ENCODE data around the gene HCRT. TPM values are rescaled to one million over a fixed set of nuclear protein-coding genes. Genes with fewer than 3 reads are reported as not detected.

Gene HCRT
- total RNA-seq, 2 experiments from 2014 or later = not detected

- Histone ChIP-seq H3K9me2 (ENCODE audit: insufficient read depth, low read length) (no peaks in the 10 kb centered on the region), H3K9me3 (ENCODE audit: low read length) (no peaks in the 10 kb centered on the region), H3K79me2 (ENCODE audit: insufficient read depth, low read depth, low read length) (no peaks in the 10 kb centered on the region), H4K20me1 (ENCODE audit: insufficient read depth, low read length) (no peaks in the 10 kb centered on the region), H3K27ac (ENCODE audit: low read depth, low read length, poor library complexity, severe bottlenecking) (no peak overlapping the region), H3K36me3 (ENCODE audit: insufficient read depth, low read length) (no peaks in the 10 kb centered on the region), H3K4me1 (ENCODE audit: insufficient read depth, low read length, poor library complexity, severe bottlenecking) (peaks cover 13% of the 10 kb centered on the region), H3K4me3 (ENCODE audit: low read depth, low read length, poor library complexity, severe bottlenecking) (no peak overlapping the region), H3K4me2 (ENCODE audit: low read length) (no peak overlapping the region), H2AFZ (ENCODE audit: low read length) (no peak overlapping the region)
- intact Hi-C loops (cut with micrococcal nuclease; ENCODE audit: unreplicated experiment) = no loop called here
- ChIA-PET POLR2A (no interaction called here), CTCF (ENCODE audit: unreplicated experiment) (no interaction called here)
- BruUV-seq (replicated peaks) = no TSS peak
- no peak for DNase-seq (ENCODE audit: low spot score)
- no peak for TF ChIP-seq CTCF (conservative IDR thresholded peaks at IDR 0.05; ENCODE audit: low read length)
- TF ChIP-seq EZH2phosphoT487 (IDR thresholded peaks at IDR 0.05; ENCODE audit: borderline replicate concordance, low read depth, low read length) = no peak
These were observed 7.6 kb downstream of the HCRT start for GRCh38 chr17:42177684-42178083.

- Histone ChIP-seq H4K20me1 (ENCODE audit: insufficient read depth, low read length) (no peaks in the 10 kb centered on the region), H2AFZ (ENCODE audit: low read length) (no peak overlapping the region), H3K27ac (ENCODE audit: low read depth, low read length, poor library complexity, severe bottlenecking) (no peak overlapping the region), H3K4me3 (ENCODE audit: low read depth, low read length, poor library complexity, severe bottlenecking) (no peak overlapping the region), H3K9me3 (ENCODE audit: low read length) (no peaks in the 10 kb centered on the region), H3K79me2 (ENCODE audit: insufficient read depth, low read depth, low read length) (no peaks in the 10 kb centered on the region), H3K4me2 (ENCODE audit: low read length) (no peak overlapping the region), H3K4me1 (ENCODE audit: insufficient read depth, low read length, poor library complexity, severe bottlenecking) (no peaks in the 10 kb centered on the region), H3K9me2 (ENCODE audit: insufficient read depth, low read length) (no peaks in the 10 kb centered on the region), H3K36me3 (ENCODE audit: insufficient read depth, low read length) (no peaks in the 10 kb centered on the region)
- ChIA-PET POLR2A (interaction anchor here (0.7 kb wide), 1 partner anchor 142 kb away, joined by 3 read pairs; no protein-coding TSS in a partner anchor), CTCF (ENCODE audit: unreplicated experiment) (no interaction called here)
- intact Hi-C loops (cut with micrococcal nuclease; ENCODE audit: unreplicated experiment) = no loop called here
- BruUV-seq (replicated peaks) = no TSS peak
- DNase-seq (ENCODE audit: low spot score) = no peak
- TF ChIP-seq CTCF (conservative IDR thresholded peaks at IDR 0.05; ENCODE audit: low read length) (no peak), EZH2phosphoT487 (IDR thresholded peaks at IDR 0.05; ENCODE audit: borderline replicate concordance, low read depth, low read length) (no peak)
These were observed 11.0 kb downstream of the HCRT start for GRCh38 chr17:42174126-42174783.

GRCh38 chr17:42171831-42172230 lies 13.4 kb downstream of the HCRT start:
- Histone ChIP-seq H2AFZ (ENCODE audit: low read length) (no peak overlapping the region), H3K9me3 (ENCODE audit: low read length) (no peaks in the 10 kb centered on the region), H3K4me3 (ENCODE audit: low read depth, low read length, poor library complexity, severe bottlenecking) (no peak overlapping the region), H3K27ac (ENCODE audit: low read depth, low read length, poor library complexity, severe bottlenecking) (no peak overlapping the region), H3K79me2 (ENCODE audit: insufficient read depth, low read depth, low read length) (no peaks in the 10 kb centered on the region), H4K20me1 (ENCODE audit: insufficient read depth, low read length) (no peaks in the 10 kb centered on the region), H3K36me3 (ENCODE audit: insufficient read depth, low read length) (no peaks in the 10 kb centered on the region), H3K9me2 (ENCODE audit: insufficient read depth, low read length) (no peaks in the 10 kb centered on the region), H3K4me1 (ENCODE audit: insufficient read depth, low read length, poor library complexity, severe bottlenecking) (no peaks in the 10 kb centered on the region), H3K4me2 (ENCODE audit: low read length) (no peak overlapping the region)
- CTCF ChIA-PET (ENCODE audit: unreplicated experiment) = interaction anchor here (0.6 kb wide), 1 partner anchor 131 kb away, joined by 5 read pairs; no protein-coding TSS in a partner anchor
- POLR2A ChIA-PET = interaction anchor here (0.6 kb wide), 2 partner anchors 102 to 193 kb away, joined by 6 read pairs; no protein-coding TSS in a partner anchor
- DNase-seq (ENCODE audit: low spot score) = no peak
- no peak for TF ChIP-seq CTCF (conservative IDR thresholded peaks at IDR 0.05; ENCODE audit: low read length)
- TF ChIP-seq EZH2phosphoT487 (IDR thresholded peaks at IDR 0.05; ENCODE audit: borderline replicate concordance, low read depth, low read length) = no peak
- BruUV-seq (replicated peaks) = no TSS peak
- intact Hi-C loops (cut with micrococcal nuclease; ENCODE audit: unreplicated experiment) = no loop called here

Data from OCI-LY7 (cell line).